Heart left ventricle (tissue), 16 donors: ENCODE results near the gene SND1. TPM values are rescaled to one million over a fixed set of nuclear protein-coding genes. Genes with fewer than 3 reads are reported as not detected.
A peak's percentile ranks its signal among the peaks of the same experiment; 100 is the strongest.

Experiments
- ATAC-seq, 4 donors: fragments of 200-7000 bp; cut with Tn5 transposase; one replicate each; pipeline ENCODE4 v1.9.1; 2020 to 2022; ENCODE audit warnings: moderate library complexity in 4 of 4, mild to moderate bottlenecking in 3 of 4, moderate number of reproducible peaks in 1 of 4
- DNase-seq, 5 donors: peaks; one replicate each; pipeline ENCODE4 v3.0.0-alpha.2; 2020
- H3K27ac ChIP-seq, 12 donors: fragments of 200-600 bp; sonication (generic) in 4 of 12; one replicate each; pipeline versions ENCODE4 v1.5.0 to v1.8.0; 2016 to 2022; ENCODE audit warnings: mild to moderate bottlenecking in 2 of 12
- H3K27me3 ChIP-seq, 9 donors: fragments of 200-600 bp; sonication (generic) in 2 of 9; one replicate each; pipeline versions ENCODE4 v1.5.1 to v1.8.0; 2016 to 2022; ENCODE audit warnings: mild to moderate bottlenecking in 3 of 9
- H3K36me3 ChIP-seq, 9 donors: fragments of 200-600 bp; sonication (generic) in 2 of 9; one replicate each; pipeline versions ENCODE4 v1.5.0 to v1.8.0; 2018 to 2022; ENCODE audit warnings: mild to moderate bottlenecking in 2 of 9
- H3K4me1 ChIP-seq, 12 donors: fragments of 200-600 bp; sonication (generic) in 4 of 12; one replicate each; pipeline versions ENCODE4 v1.5.0 to v1.8.0; 2016 to 2022; ENCODE audit warnings: mild to moderate bottlenecking in 3 of 12
- H3K4me3 ChIP-seq, 12 donors: fragments of 200-600 bp; sonication (generic) in 4 of 12; one replicate each; pipeline versions ENCODE4 v1.5.0 to v1.8.0; 2017 to 2022; ENCODE audit warnings: mild to moderate bottlenecking in 9 of 12, moderate library complexity in 4 of 12
- H3K9me3 ChIP-seq, 12 donors: fragments of 200-600 bp; sonication (generic) in 4 of 12; one replicate each; pipeline versions ENCODE4 v1.5.0 to v1.8.0; 2016 to 2022; ENCODE audit warnings: mild to moderate bottlenecking in 1 of 12
- POLR2A ChIP-seq, 2 donors: fragments of 450-650 bp; IDR thresholded peaks; one replicate each; pipeline ENCODE4 v1.6.1; 2017; ENCODE audit warnings: antibody characterized with exemption in 2 of 2, mild to moderate bottlenecking in 2 of 2, moderate library complexity in 2 of 2
- WGBS, 4 donors: extraction: QIAGEN DNeasy Blood & Tissue Kit in 2 of 4; methylation state at CpG; one replicate each; pipeline versions ENCODE4 v1.1.5 to v1.1.7; 2013 to 2018; 5-methylcytosine and 5-hydroxymethylcytosine counted together
- intact Hi-C, 10 donors: fragments of 100-400 bp; cut with DNase I; formaldehyde crosslinking; loops; one replicate each; pipeline versions ENCODE4 v1.11.1 to v1.14.2; 2022
- polyA plus RNA-seq, 2 donors: library from polyadenylated mRNA; stranded (reverse); fragments of 200-250 nt; gene quantifications; one replicate each; pipeline ENCODE4 v1.2.3, GENCODE V29; 2013
- total RNA-seq, 9 donors: library from RNA; depleted of rRNA in 2 of 9; stranded (reverse); fragments of >200 nt in 2 of 9; fragmentation: NEBNext Ultra II Directional in 3 of 9; extraction: Animal tissue kit (Norgen Biotek cat#: 25700) in 3 of 9; gene quantifications; one replicate each; pipeline versions ENCODE4 v1.1.0 to v1.2.4, GENCODE V29; 2016 to 2023
- TF ChIP-seq, protein P1 (sequence below), 12 donors: fragments of 200-600 bp; sonication (generic) in 4 of 12; IDR thresholded peaks; one replicate each; pipeline versions ENCODE4 v1.5.0 to v1.8.0; 2018 to 2022; ENCODE audit warnings: antibody characterized with exemption in 12 of 12, mild to moderate bottlenecking in 5 of 12
- donor health status: ischemic (EF 13 %, LVEDD 7.1; RV severe dilation, severe dysfunction).
- donor health status: healthy with polysubstance abuse.
- donor health status: DM: no; HTN: yes; CAD: no.
- donor health status: DM: no; HTN: no; CAD: no.
- donor health status: ischemic (EF 25% LVEDD 6.9; RV normal size, moderate dysfunction).
- donor health status: ischemic (EF 25% LVEDD 5.7; RV mildly dilated, moderate dysfunction).
- donor health status: healthy.
- donor health status: DM: yes; HTN: yes; CAD: no.
- donor health status: ischemic (EF 35%, LVEDD 5.7; RV mildly dilated, moderate dysfunction).
- donor health status: nonischemic (EF 11% LVEDD 7.7; RV severe dilation, severe dysfunction).
- donor health status: DM: yes; HTN: yes; CAD: no.
- donor health status: PGD.
- donor health status: ischemic (EF 29% LVEDD 5.4; RV normal size, mild dysfunction).
- donor health status: nonischemic (EF 23%, LVEDD 6.1; RV moderate dilation, normal function).

Gene SND1
- total and polyA plus RNA-seq, 11 donors, result 45.6 to 115 (median 76.3) TPM

DNA sequence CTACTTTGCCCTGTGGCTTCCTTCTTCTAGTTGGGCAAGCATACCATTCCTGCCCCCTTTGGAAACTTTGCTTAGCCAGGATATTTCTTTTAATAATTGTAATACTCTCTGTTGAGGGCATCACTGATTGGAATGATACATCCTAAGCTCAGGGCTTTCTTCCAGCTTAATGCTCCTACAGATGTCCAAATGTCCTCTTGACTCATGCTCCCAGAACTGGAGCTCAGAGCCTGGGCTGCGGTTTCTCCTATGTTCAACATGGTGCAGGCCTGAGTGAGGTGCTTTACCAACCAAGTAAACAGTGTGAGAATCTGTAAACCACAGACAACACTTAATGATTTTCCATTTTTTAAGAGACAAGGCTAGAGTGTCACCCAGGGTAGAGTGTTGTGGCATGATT is 270.7 kb downstream of the SND1 start:
- 95 to 100% (median 97%) methylated on average over 1 of the region's 1 CpG for WGBS, 4 donors
- no peaks in the 10 kb centered on the region for H3K36me3 ChIP-seq
- H3K27me3 ChIP-seq, result no peaks in the 10 kb centered on the region
- H3K4me1 ChIP-seq, result peaks cover 0 to 15% (median 2%) of the 10 kb centered on the region in 12 donors
- intact Hi-C loops, result no loop called here
- no peak overlapping the region for H3K27ac ChIP-seq
- H3K4me3 ChIP-seq, result no peak overlapping the region
- no peak for TF ChIP-seq POLR2A (IDR thresholded peaks at IDR 0.05)
- TF ChIP-seq, protein P1, sequence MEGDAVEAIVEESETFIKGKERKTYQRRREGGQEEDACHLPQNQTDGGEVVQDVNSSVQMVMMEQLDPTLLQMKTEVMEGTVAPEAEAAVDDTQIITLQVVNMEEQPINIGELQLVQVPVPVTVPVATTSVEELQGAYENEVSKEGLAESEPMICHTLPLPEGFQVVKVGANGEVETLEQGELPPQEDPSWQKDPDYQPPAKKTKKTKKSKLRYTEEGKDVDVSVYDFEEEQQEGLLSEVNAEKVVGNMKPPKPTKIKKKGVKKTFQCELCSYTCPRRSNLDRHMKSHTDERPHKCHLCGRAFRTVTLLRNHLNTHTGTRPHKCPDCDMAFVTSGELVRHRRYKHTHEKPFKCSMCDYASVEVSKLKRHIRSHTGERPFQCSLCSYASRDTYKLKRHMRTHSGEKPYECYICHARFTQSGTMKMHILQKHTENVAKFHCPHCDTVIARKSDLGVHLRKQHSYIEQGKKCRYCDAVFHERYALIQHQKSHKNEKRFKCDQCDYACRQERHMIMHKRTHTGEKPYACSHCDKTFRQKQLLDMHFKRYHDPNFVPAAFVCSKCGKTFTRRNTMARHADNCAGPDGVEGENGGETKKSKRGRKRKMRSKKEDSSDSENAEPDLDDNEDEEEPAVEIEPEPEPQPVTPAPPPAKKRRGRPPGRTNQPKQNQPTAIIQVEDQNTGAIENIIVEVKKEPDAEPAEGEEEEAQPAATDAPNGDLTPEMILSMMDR (IDR thresholded peaks at IDR 0.05), result no peak
- no peak for DNase-seq
- no peak for ATAC-seq
- no peaks in the 10 kb centered on the region for H3K9me3 ChIP-seq

DNA sequence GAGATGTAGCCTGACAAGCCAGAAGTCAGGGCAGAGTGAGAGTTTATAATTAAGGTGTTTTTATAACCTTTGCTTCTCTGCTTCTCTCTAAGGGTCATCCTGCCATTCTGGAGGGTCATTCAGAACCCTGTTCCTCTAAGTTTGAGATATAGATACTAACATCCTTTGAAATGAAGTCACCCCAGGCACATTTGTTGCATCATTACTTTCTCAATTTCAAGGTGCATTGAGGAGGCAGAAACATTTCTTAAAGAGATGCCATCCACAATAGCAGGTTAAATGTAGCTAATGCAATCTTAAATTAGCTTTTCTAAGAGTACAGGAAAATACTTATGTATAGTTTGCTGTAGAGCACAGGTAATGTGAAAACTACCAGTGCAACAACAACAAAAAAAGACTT is 272.9 kb downstream of the SND1 start:
- no peak for DNase-seq
- H3K27me3 ChIP-seq, result no peaks in the 10 kb centered on the region
- H3K27ac ChIP-seq, result no peak overlapping the region
- no peak for ATAC-seq
- intact Hi-C loops, result no loop called here
- H3K36me3 ChIP-seq, result peaks cover 0 to 9% (median 8%) of the 10 kb centered on the region in 9 donors
- H3K9me3 ChIP-seq, result no peaks in the 10 kb centered on the region
- peaks cover 0 to 18% (median 4%) of the 10 kb centered on the region in 12 donors for H3K4me1 ChIP-seq
- TF ChIP-seq POLR2A (IDR thresholded peaks at IDR 0.05), result no peak
- TF ChIP-seq, protein P1 (IDR thresholded peaks at IDR 0.05), result no peak
- no peak overlapping the region for H3K4me3 ChIP-seq

DNA sequence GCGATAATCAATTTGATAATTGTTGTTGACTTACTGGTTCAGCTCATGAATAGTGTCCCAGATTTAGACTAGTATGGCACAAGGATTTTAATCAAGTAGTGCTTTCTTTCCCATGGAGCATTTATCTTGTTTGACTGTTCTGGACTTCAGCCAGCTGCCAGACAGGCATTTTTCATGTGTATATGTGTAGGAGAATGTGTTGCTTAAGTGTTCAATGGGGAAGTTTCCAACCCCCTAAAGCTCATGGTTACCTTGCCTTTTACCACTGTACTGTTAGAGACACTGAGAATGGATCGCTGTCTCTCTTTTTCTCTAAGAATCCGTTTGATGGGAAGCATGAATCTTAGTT is 275.3 kb downstream of the SND1 start:
- Histone ChIP-seq H3K9me3 (peaks cover 0 to 10% (median 0%) of the 10 kb centered on the region in 12 donors), H3K27ac (no peak overlapping the region), H3K36me3 (peaks cover 0 to 28% (median 20%) of the 10 kb centered on the region in 9 donors), H3K27me3 (no peaks in the 10 kb centered on the region), H3K4me3 (no peak overlapping the region), H3K4me1 (peaks cover 0 to 12% (median 4%) of the 10 kb centered on the region in 12 donors)
- no peak for TF ChIP-seq POLR2A (IDR thresholded peaks at IDR 0.05)
- TF ChIP-seq, protein P1 (IDR thresholded peaks at IDR 0.05), result no peak
- intact Hi-C loops, result no loop called here
- DNase-seq (peak in 1 of 5 donors; percentile 28), ATAC-seq (no peak)
- WGBS, 4 donors, result 75 to 90% (median 78%) methylated on average over 3 of the region's 3 CpGs

DNA sequence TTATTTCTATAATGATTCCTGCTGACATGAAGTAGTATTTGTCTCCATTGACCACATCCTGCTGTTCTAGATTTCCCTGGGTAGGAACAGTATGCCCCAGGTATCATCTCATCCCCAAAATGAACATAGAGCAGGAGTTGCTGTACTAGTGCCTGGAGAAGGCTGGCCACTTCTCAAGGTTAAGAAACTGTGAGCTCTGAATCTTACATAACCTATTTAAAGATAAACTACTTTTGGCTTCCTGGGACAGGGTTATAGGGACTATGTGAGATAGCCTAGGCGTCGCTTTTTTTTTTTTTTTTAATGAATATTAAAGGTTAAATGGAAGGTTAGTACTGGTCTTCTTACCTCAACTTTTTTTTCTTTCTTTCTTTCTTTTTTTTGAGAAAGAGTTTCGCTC is 276.2 kb downstream of the SND1 start:
- Histone ChIP-seq H3K4me1 (peaks cover 0 to 12% (median 4%) of the 10 kb centered on the region in 12 donors), H3K27ac (no peak overlapping the region), H3K9me3 (peaks cover 0 to 10% (median 0%) of the 10 kb centered on the region in 12 donors), H3K4me3 (no peak overlapping the region), H3K27me3 (no peaks in the 10 kb centered on the region), H3K36me3 (peaks cover 0 to 37% (median 20%) of the 10 kb centered on the region in 9 donors)
- 93 to 99% (median 95%) methylated on average over 3 of the region's 3 CpGs for WGBS, 4 donors
- no peak for ATAC-seq
- DNase-seq, result no peak
- intact Hi-C loops, result no loop called here
- TF ChIP-seq POLR2A (IDR thresholded peaks at IDR 0.05), result no peak
- TF ChIP-seq, protein P1 (IDR thresholded peaks at IDR 0.05), result no peak
